GM18951 (cell line): Measurements from ENCODE around the gene MSH5.
A peak's percentile ranks its signal among the peaks of the same experiment; 100 is the strongest.

Source experiments
- POLR2A ChIP-seq: IDR thresholded peaks from 4 replicates; pipeline ENCODE4 v1.6.1; 2011; ENCODE audit warnings: mild to moderate bottlenecking; ENCODE audit not compliant: insufficient read length, insufficient read depth; ENCODE audit errors: extremely low read depth
- in situ Hi-C: fragments of 300-500 bp; cut with MboI; formaldehyde crosslinking; loops from one replicate; pipeline ENCODE4 v1.12.0; 2022; ENCODE audit warnings: low sequenced_read_pairs, mixed read lengths, inconsistent platforms; ENCODE audit not compliant: unreplicated experiment

The MSH5 gene

DNA sequence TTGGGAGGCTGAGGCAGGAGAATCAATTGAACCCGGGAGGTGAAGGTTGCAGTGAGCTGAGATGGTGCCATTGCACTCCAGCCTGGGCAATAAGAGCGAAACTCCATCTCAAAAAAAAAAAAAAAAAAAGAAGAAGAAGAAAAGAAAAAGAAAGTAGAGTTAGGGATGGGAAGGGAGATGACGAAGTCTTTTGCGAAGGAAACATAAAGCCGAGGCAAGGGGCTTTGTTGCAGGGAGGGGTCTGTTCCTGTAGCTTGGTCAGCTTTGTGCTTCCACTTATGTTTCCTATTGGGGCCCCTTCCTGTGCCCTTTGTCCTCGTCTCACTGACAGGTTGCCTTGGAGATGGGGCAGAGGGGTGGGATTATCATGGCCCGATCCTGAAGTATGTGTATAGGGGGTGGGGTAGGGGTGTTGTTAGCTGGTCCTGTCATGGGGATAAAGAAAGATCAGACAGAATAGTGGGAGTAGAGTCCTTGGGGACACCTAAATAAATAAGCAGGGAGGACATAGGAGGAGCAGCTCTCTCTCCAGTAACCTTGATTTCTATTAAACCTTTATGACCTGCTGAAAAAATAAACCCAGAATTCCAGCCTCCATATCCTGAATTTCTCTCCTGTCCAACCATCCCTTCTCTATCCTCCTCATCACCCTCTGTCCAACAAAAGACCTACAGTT is 2.4 kb upstream of the MSH5 start:
- in situ Hi-C loops = no loop called here
- TF ChIP-seq POLR2A = no peak

- in situ Hi-C loops = no loop called here
- peak; percentile 63 for TF ChIP-seq POLR2A
These were observed 1.5 kb upstream of the MSH5 start for GRCh38 chr6:31737991-31738979.

DNA sequence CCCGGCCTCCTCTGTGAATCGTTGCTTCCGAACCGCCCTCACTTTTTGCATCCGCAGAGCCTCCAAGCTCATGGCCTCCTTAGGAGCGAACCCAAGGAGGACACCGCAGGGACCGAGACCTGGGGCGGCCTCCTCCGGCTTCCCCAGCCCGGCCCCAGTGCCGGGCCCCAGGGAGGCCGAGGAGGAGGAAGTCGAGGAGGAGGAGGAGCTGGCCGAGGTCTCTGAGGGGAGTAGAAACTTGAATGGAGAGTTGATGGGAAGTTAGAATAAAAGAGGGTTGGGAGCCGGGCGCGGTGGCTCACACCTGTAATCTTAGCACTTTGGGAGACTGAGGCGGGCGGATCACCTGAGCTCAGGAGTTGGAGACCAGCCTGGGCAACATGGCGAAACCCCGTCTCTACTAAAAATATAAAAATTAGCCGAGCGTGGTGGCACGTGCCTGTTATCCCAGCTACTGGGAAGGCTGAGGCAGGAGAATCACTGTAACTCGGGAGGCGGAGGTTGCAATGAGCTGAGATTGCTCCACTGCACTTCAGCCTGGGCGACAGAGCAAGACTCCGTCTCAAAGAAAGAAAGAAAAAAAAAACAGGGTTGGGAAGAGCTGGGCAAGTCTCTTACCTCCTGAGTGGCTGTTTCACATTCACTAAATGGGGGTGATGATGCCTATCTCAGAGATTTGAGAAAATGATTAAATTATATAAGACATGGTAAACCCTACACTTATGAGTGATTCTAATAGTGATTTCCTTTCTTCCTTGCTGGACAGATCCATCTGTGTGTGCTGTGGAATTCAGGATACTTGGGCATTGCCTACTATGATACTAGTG is 805 bp downstream of the MSH5 start:
- TF ChIP-seq POLR2A = no peak
- in situ Hi-C loops = no loop called here

DNA sequence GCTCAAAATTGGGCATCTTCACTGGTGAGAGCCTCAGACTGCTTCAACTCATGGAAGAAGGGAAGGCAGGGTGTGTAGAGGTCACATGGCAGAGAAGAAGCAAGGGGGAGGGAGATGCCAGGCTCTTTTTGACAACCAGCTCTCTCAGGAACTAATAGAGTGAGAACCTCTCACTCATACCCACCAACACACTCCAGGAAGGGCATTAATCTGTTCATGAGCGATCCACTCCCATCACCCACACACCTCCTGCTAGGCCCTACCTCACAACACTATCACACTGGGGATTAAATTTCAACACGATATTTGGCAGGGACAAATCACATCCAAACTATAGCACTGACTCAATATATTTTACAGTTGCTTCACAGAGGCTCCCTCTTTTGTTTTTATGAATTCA is 2.0 kb downstream of the MSH5 start:
- in situ Hi-C loops = no loop called here
- no peak for TF ChIP-seq POLR2A

GRCh38 chr6:31742894-31743293 is 3.1 kb downstream of the MSH5 start:
- TF ChIP-seq POLR2A = no peak
- in situ Hi-C loops = no loop called here

DNA sequence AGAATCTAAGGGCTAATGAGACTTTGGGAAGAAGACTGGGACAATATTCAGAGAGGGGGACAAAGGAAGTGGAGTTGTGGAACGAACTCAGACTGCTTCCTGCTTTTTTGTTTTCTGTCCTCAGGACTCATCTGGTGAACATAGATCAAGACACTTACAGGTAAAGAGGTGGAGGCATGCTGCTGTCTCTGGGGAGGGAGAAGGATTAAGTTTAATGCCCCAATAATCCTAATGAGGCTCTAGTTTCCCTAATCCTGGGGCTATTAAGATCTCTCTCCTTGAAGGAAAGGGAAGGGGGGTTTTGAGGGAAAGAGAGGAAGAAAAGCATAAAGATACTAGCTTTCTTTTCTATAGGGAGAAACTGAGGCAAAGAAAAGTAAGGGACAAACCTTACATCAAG is 4.6 kb downstream of the MSH5 start:
- in situ Hi-C loops = no loop called here

DNA sequence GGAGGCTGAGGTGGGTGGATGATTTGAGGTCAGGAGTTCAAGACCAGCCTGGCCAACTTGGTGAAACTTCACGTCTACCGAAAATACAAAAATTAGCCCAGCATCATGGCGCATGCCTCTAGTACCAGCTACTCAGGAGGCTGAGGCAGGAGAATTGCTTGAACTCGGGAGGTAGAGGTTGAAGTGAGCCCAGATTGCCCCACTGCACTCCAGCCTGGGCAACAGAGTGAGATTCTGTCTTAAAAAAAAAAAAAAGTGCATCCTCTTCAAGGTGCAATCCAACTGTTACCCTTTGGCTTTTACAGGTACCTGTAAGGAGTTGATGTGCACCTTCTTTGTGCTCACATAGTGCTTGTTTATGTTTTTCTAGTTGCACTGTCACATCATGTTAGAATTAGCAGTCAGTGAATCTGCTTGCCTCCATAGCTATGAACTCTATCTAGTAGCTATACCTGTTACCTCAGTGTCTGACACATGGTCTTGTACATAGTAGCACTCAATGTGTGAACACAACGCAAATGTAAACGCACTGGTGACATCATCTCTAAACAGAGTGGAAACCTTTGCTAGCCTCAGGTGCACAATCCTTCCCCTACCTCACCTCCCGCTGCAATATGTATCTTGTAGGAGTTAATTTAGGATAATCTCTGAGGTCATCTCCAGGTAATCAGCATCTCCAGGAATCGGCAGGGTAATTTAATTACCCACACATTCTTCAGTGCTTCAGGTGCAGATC is 9.7 kb downstream of the MSH5 start:
- in situ Hi-C loops = no loop called here
- no peak for TF ChIP-seq POLR2A

More for the DNA sequence above, 4.6 kb downstream of the MSH5 start:
- no peak for TF ChIP-seq POLR2A

DNA sequence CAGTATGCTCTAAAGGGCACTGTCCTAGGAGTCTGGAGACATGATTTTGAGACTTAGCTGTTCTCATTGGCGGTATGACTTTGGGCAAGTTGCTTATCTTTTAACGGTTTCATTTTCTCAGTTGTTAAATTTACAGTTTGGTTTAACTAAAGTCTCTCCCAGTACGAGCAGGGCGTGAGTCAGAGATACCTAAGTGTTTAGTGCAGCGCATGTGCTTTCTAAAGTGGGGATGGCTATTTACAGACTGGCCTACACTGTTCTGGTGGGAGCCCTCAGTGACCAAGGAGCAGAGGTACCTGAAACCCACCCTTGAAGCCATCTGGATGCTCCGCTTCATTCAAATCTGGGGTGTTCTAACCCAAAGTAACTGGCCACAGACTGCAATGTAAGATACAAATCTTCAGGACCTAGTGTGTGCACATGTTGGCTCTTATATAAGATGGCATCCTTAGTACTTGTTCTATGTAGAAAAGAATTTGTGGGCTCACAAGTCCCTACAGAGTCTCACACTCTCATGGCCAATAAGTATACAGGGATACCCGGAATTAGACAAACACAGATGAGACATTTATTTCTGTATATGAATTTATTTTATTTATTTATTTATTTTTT is 10.7 kb downstream of the MSH5 start:
- in situ Hi-C loops = no loop called here
- no peak for TF ChIP-seq POLR2A

GRCh38 chr6:31752739-31753319 is 13.0 kb downstream of the MSH5 start:
- in situ Hi-C loops = no loop called here
- no peak for TF ChIP-seq POLR2A

DNA sequence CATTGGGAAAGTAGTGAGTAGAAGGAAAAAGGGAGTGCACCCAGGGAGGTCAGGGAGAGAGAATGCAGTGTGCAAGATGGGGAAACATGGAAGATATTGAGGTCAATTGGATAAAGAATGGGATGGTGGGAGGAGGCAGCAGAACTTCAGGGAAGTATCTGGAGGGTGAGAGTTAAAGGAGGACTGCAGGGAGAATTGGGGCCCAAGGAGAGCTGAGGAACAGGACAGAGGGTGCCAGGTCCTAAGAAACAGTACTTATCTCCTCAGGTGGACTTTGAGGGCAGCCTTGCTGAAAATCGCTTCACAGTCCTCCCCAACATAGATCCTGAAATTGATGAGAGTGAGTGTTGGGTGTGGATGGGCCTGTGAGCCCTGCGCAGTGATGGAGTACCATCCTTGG is 18.5 kb downstream of the MSH5 start:
- no peak for TF ChIP-seq POLR2A
- in situ Hi-C loops = no loop called here

GRCh38 chr6:31760790-31761189 is 21.0 kb downstream of the MSH5 start:
- in situ Hi-C loops = no loop called here
- no peak for TF ChIP-seq POLR2A

DNA sequence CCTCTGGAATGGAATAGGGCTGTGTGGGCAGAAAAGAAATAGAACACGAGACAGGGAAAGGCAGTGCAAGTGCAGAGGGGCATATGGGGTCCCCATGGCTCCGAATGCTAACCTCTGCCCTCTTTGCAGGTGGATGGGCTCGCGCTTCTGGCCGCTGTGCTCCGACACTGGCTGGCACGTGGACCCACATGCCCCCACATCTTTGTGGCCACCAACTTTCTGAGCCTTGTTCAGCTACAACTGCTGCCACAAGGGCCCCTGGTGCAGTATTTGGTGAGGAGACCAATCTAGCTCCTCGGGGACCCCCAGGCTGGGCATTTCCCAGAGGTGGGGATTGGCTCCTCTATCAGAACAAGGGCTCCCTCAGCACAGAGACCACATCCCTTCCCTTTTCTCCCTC is 21.5 kb downstream of the MSH5 start:
- TF ChIP-seq POLR2A = no peak
- in situ Hi-C loops = no loop called here

- in situ Hi-C loops = no loop called here
- TF ChIP-seq POLR2A = no peak
These were observed 22.6 kb downstream of the MSH5 start, which contains the start of gene SAPCD1 for GRCh38 chr6:31762356-31762755. Gene SAPCD1, plus strand, starts transcription at chr6:31762656. Its CDS starts 399 bp downstream, at chr6:31763055.
